ENCODE data around the gene JPT1.

- TF ChIP-seq CTCF (IDR thresholded peaks at IDR 0.05) (no peak), EZH2phosphoT487 (IDR thresholded peaks at IDR 0.05) (no peak), EZH2 (IDR thresholded peaks at IDR 0.05) (no peak)
These were observed 45.7 kb upstream of the JPT1 start for GRCh38 chr17:75199886-75200618.
